CD14-positive monocyte (primary cell): ENCODE data around the gene MBIP. TPM values are rescaled to one million over a fixed set of nuclear protein-coding genes. Genes with fewer than 3 reads are reported as not detected.

ENCODE experiments used
- DNase-seq, 3 donors: peaks; one replicate each; pipeline ENCODE4 v3.0.0-alpha.2; 2011 to 2022
- H2AFZ ChIP-seq: 2 replicates; pipeline ENCODE4 v1.6.0; 2012; ENCODE audit warnings: mild to moderate bottlenecking, low read depth, low read length, inconsistent platforms; ENCODE audit not compliant: insufficient read depth, poor library complexity, severe bottlenecking
- H3K27ac ChIP-seq, 2 donors: 1 replicate in 1 of 2; 2 replicates in 1 of 2; pipeline ENCODE4 v1.5.1; 2012 to 2013; ENCODE audit warnings: low read length in 2 of 2, control low read depth in 1 of 2, inconsistent platforms in 1 of 2, low read depth in 1 of 2, mild to moderate bottlenecking in 1 of 2
- H3K27me3 ChIP-seq, 2 donors: one replicate each; pipeline versions ENCODE4 v1.6.0 to v1.6.1; 2011 to 2013; ENCODE audit warnings: low read length in 2 of 2; ENCODE audit not compliant: control insufficient read depth in 2 of 2, insufficient read depth in 2 of 2
- H3K36me3 ChIP-seq, 2 donors: replicated peaks in 1 of 2; 1 replicate in 1 of 2; 2 replicates in 1 of 2; pipeline versions ENCODE4 v1.5.1 to v1.6.1; 2012 to 2013; ENCODE audit warnings: low read length in 2 of 2, control low read depth in 1 of 2, inconsistent platforms in 1 of 2, mild to moderate bottlenecking in 1 of 2; ENCODE audit not compliant: insufficient read depth in 2 of 2, control insufficient read depth in 1 of 2
- H3K4me1 ChIP-seq, 2 donors: 1 replicate in 1 of 2; 2 replicates in 1 of 2; pipeline versions ENCODE4 v1.5.1 to v1.6.1; 2012 to 2013; ENCODE audit warnings: low read length in 2 of 2, control low read depth in 1 of 2, inconsistent platforms in 1 of 2, mild to moderate bottlenecking in 1 of 2, moderate library complexity in 1 of 2; ENCODE audit not compliant: insufficient read depth in 2 of 2, control insufficient read depth in 1 of 2
- H3K4me2 ChIP-seq: replicated peaks from 2 replicates; pipeline ENCODE3; 2012; ENCODE audit warnings: low read length, moderate library complexity, mild to moderate bottlenecking; ENCODE audit not compliant: poor library complexity, severe bottlenecking; ENCODE audit errors: extremely low read depth
- H3K4me3 ChIP-seq, 3 experiments: fragments of 200-600 bp in 1 of 3; sonication (generic) in 1 of 3; replicated peaks in 1 of 3; 1 replicate in 2 of 3; 2 replicates in 1 of 3; pipeline ENCODE4 v1.5.1; 2011 to 2013; ENCODE audit warnings: low read length in 3 of 3, mild to moderate bottlenecking in 3 of 3, control low read depth in 2 of 3, low read depth in 2 of 3, inconsistent platforms in 1 of 3, moderate library complexity in 1 of 3
- H3K79me2 ChIP-seq: 2 replicates; pipeline ENCODE4 v1.6.0; 2012; ENCODE audit warnings: mild to moderate bottlenecking, control low read depth, inconsistent platforms, low read length, moderate library complexity; ENCODE audit not compliant: insufficient read depth
- H3K9ac ChIP-seq: 2 replicates; pipeline ENCODE4 v1.6.0; 2017; ENCODE audit warnings: low read length, mild to moderate bottlenecking; ENCODE audit not compliant: insufficient read depth, poor library complexity, severe bottlenecking
- H3K9me3 ChIP-seq, 2 donors: replicated peaks in 1 of 2; 1 replicate in 1 of 2; 2 replicates in 1 of 2; pipeline versions ENCODE4 v1.5.1 to v1.6.1; 2012 to 2013; ENCODE audit warnings: low read length in 2 of 2, control low read depth in 1 of 2; ENCODE audit not compliant: control insufficient read depth in 1 of 2, insufficient read depth in 1 of 2
- H4K20me1 ChIP-seq: 2 replicates; pipeline ENCODE4 v1.6.0; 2012; ENCODE audit warnings: mild to moderate bottlenecking, low read length, control low read depth, moderate library complexity; ENCODE audit not compliant: insufficient read depth
- H3K27ac Mint-ChIP-seq, 7 donors: one replicate each; pipeline ENCODE4 v1.8.0; 2020; ENCODE audit warnings: mild to moderate bottlenecking in 7 of 7, mixed read lengths in 7 of 7, moderate library complexity in 6 of 7, inconsistent platforms in 2 of 7
- H3K27me3 Mint-ChIP-seq, 3 donors: one replicate each; pipeline ENCODE4 v1.8.0; 2021 to 2022; ENCODE audit warnings: low read depth in 3 of 3, mild to moderate bottlenecking in 3 of 3, mixed read lengths in 3 of 3, moderate library complexity in 3 of 3, inconsistent platforms in 1 of 3
- H3K36me3 Mint-ChIP-seq, 2 donors: one replicate each; pipeline ENCODE4 v1.8.0; 2020; ENCODE audit warnings: mixed read lengths in 2 of 2, inconsistent platforms in 1 of 2, mild to moderate bottlenecking in 1 of 2
- H3K4me1 Mint-ChIP-seq: one replicate; pipeline ENCODE4 v1.8.0; 2020; ENCODE audit warnings: mild to moderate bottlenecking, mixed read lengths
- H3K4me3 Mint-ChIP-seq, 2 donors: one replicate each; pipeline ENCODE4 v1.8.0; 2020; ENCODE audit warnings: mild to moderate bottlenecking in 2 of 2, mixed read lengths in 2 of 2, moderate library complexity in 1 of 2
- H3K9me3 Mint-ChIP-seq, 7 donors: one replicate each; pipeline ENCODE4 v1.8.0; 2020 to 2022; ENCODE audit warnings: mixed read lengths in 7 of 7, mild to moderate bottlenecking in 6 of 7, moderate library complexity in 6 of 7, inconsistent platforms in 2 of 7
- whole genome bisulfite sequencing: methylation state at CpG from one replicate; pipeline ENCODE4 v1.1.5; 2013; ENCODE audit warnings: missing lambda C conversion rate; ENCODE audit not compliant: insufficient coverage; 5-methylcytosine and 5-hydroxymethylcytosine counted together
- intact Hi-C, 2 donors: fragments of 100-400 bp; cut with micrococcal nuclease; formaldehyde crosslinking; loops; one replicate each; pipeline versions ENCODE4 v1.15.0 to v1.15.1; 2023
- polyA plus RNA-seq, 3 donors: library from polyadenylated mRNA; depleted of rRNA in 1 of 3; unstranded in 2 of 3; stranded (reverse) in 1 of 3; fragments of 300-500 nt in 2 of 3; fragments of >200 nt in 1 of 3; fragmentation: Illumina TruSeq in 2 of 3; gene quantifications; 1 replicate in 2 of 3; 2 replicates in 1 of 3; pipeline ENCODE4 v1.2.3, GENCODE V29; 2012 to 2021
- TF ChIP-seq, protein P1 (sequence below): fragments of 200-600 bp; IDR thresholded peaks from one replicate; pipeline ENCODE4 v1.8.0; 2022; ENCODE audit warnings: antibody characterized with exemption, mild to moderate bottlenecking

Gene MBIP
- polyA plus RNA-seq, 3 donors: 6.6 to 9.1 (median 8.0) TPM

DNA sequence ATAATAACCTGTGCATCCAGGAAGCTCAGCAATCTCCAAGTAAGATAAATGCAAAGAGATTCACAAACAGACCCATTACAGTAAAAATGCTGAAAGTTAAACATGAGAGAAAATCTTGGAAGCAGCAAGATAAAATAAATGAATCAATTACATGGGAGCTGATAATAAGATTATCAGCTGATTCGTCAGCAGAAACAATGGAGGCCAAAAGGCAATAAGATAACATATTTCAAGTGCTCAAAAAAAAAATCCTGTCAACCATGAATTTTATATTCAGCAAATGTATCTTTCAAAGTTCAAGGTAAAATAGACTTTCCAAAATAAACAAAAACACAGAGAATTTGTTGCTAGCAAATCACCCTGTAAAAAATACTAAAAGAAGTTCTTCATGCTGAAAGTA is 36.4 kb upstream of the MBIP start:
- Mint-ChIP-seq H3K27me3 (peaks cover under 1 to 5% (median 3%) of the 10 kb centered on the region in 3 donors), H3K27ac (no peak overlapping the region), H3K9me3 (peaks cover 10 to 23% (median 17%) of the 10 kb centered on the region in 7 donors), H3K4me1 (peaks cover 11% of the 10 kb centered on the region), H3K4me3 (no peak overlapping the region), H3K36me3 (no peaks in the 10 kb centered on the region)
- no peaks in the 10 kb centered on the region for H4K20me1 ChIP-seq
- peaks cover 10 to 13% of the 10 kb centered on the region in 2 donors for H3K4me1 ChIP-seq
- H3K4me2 ChIP-seq: no peak overlapping the region
- peaks cover 5 to 17% of the 10 kb centered on the region in 2 donors for H3K9me3 ChIP-seq
- no peak overlapping the region for H3K9ac ChIP-seq
- no peak for DNase-seq
- H3K36me3 ChIP-seq: no peaks in the 10 kb centered on the region
- no peak overlapping the region for H3K27ac ChIP-seq
- TF ChIP-seq, protein P1, sequence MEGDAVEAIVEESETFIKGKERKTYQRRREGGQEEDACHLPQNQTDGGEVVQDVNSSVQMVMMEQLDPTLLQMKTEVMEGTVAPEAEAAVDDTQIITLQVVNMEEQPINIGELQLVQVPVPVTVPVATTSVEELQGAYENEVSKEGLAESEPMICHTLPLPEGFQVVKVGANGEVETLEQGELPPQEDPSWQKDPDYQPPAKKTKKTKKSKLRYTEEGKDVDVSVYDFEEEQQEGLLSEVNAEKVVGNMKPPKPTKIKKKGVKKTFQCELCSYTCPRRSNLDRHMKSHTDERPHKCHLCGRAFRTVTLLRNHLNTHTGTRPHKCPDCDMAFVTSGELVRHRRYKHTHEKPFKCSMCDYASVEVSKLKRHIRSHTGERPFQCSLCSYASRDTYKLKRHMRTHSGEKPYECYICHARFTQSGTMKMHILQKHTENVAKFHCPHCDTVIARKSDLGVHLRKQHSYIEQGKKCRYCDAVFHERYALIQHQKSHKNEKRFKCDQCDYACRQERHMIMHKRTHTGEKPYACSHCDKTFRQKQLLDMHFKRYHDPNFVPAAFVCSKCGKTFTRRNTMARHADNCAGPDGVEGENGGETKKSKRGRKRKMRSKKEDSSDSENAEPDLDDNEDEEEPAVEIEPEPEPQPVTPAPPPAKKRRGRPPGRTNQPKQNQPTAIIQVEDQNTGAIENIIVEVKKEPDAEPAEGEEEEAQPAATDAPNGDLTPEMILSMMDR: no peak
- no CpG with 5 or more reads among the region's 1 CpG for WGBS
- H3K79me2 ChIP-seq: no peaks in the 10 kb centered on the region
- H3K4me3 ChIP-seq: no peak overlapping the region
- intact Hi-C loops: no loop called here
- no peaks in the 10 kb centered on the region for H3K27me3 ChIP-seq
- no peak overlapping the region for H2AFZ ChIP-seq

GRCh38 chr14:36346052-36346451 is 25.6 kb upstream of the MBIP start:
- H3K4me1 Mint-ChIP-seq: no peaks in the 10 kb centered on the region
- no peak for DNase-seq
- Histone ChIP-seq H3K9ac (no peak overlapping the region), H3K79me2 (no peaks in the 10 kb centered on the region), H3K36me3 (no peaks in the 10 kb centered on the region), H3K4me2 (no peak overlapping the region), H3K4me1 (no peaks in the 10 kb centered on the region), H3K4me3 (no peak overlapping the region), H3K27ac (no peak overlapping the region), H2AFZ (no peak overlapping the region), H3K9me3 (peaks cover 0 to 4% of the 10 kb centered on the region in 2 donors), H3K27me3 (peaks cover 8 to 22% of the 10 kb centered on the region in 2 donors), H4K20me1 (no peaks in the 10 kb centered on the region)
- WGBS: 100% methylated on average over 1 of the region's 2 CpGs
- H3K27ac Mint-ChIP-seq: no peak overlapping the region
- peaks cover 0 to 6% (median 4%) of the 10 kb centered on the region in 7 donors for H3K9me3 Mint-ChIP-seq
- H3K4me3 Mint-ChIP-seq: no peak overlapping the region
- intact Hi-C loops: no loop called here
- H3K36me3 Mint-ChIP-seq: no peaks in the 10 kb centered on the region
- TF ChIP-seq, protein P1: no peak
- peaks cover 3 to 21% (median 14%) of the 10 kb centered on the region in 3 donors for H3K27me3 Mint-ChIP-seq
